SKM-1 (cell line): Measurements from ENCODE around the gene ACTR6.
"Not testable (repeated sequence)": the region's sequence is repeated elsewhere in the genome, so short reads cannot be mapped to it uniquely, and the experiment has no call there.

Experiments
- DNase-seq: peaks from one replicate; lab custom pipeline; 2025; ENCODE audit not compliant: unreplicated experiment; lab: John Stamatoyannopoulos, UW

Gene ACTR6

DNA sequence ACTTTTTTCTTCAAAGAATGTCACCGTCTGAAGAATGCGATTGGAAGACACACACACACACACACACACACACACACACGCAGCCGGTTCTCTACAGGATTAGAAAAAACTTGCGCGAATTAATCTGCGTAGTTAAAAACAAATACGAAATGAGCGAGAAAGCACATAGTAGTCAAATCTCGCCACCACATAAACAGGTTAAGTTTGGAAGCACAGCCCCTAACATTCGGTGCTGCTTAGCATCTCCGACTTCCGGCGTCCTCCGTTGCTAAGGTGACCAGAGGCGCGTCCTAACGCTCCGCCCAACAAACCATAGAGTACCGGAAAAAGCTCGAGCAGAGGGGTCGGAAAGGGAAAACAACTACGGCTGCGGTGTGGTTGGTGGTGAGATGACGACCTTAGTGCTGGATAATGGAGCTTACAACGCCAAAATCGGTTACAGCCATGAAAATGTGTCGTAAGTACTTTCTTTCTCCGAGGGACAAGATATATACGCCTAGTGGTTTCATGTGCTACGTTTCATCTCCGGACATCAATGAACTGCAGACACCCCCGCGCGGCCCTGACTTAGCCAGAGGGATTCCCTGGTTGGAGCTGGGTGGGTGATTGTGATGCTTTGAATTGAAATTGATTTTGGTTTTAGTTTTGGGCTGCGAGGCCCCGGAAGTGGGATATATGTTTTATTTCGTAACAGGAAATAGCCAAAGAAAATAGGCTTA, at the start of gene ACTR6:
Gene ACTR6, plus strand, starts transcription at position 353 of the 719 bp plus-strand sequence. Its CDS starts 37 bp downstream, at position 390.
- DNase-seq: peak; percentile 51

DNA sequence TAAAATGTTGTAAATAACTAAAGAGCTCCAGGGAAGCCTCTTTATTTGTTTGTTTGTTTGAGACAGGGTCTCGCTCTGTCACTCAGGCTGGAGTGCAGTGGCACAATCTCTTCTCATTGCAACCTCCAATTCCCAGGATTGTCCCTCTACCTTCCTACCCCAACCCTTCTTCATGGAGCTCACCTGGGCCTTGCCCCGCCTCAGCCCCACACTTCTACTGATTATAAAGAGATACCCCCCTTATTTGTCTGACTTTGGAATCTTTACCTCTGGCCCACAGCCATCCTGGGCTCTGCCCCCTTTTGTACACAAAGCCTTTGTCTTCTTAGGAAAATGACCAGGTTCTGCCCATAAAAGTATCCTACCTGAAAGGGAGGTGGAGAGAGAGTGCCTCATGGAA, 48.8 kb upstream of the ACTR6 start:
- no peak for DNase-seq

DNA sequence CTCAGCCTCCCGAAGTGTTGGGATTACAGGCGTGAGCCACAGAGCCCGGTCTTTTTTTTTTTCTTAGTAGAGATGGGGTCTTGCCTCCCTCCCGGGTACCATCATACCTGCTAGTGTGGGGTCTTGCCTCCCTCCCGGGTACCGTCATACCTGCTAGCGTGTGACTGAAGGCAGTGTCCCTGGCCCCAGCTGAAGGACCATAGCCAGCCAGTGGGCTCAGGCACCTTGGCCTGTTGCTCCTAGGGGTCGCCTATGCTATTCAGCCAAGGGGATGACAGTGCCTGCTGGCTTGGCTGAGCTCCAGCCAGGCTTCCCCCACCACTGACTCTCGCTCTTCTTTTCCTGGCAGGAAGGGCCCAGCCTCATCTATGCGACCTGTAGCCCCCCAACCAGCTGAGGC, 47.5 kb upstream of the ACTR6 start:
- DNase-seq: no peak

DNA sequence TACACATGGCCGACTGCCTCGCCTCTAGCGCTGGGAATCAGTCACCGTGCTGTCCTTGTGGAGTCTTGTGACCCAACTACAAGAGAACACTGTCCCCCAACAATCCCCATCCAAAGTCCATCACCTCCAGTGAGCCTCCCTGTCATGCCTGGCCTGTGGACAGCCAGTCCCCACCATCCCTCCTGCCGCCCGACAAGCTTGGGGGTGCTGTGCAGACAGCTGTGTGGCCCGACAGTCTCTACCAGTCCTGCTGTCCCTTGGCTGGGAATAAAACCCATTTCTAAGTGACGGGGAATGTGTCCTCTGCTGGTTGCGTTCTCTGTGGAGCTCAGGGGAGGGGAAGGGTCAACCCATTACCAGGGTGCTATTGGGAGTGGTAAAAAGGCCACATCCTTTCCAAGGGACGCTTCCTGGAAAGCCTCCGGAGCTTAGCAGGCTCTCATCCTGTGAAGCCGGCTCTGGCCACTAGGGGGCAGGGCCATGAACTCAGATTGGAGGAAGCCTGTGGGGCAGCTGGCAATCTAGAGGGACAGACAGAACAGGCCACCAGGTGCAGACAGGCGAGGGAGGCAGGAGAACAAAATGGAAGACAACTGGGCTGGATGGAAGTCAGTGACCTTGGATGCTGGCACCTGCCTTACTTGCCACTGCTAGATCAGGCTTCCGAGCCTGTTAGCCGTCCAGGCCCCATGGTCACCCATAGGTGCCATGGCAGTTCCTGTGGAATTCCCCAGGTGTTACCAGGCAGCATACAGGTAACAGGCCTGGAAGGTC, 46.0 kb upstream of the ACTR6 start:
- no peak for DNase-seq

DNA sequence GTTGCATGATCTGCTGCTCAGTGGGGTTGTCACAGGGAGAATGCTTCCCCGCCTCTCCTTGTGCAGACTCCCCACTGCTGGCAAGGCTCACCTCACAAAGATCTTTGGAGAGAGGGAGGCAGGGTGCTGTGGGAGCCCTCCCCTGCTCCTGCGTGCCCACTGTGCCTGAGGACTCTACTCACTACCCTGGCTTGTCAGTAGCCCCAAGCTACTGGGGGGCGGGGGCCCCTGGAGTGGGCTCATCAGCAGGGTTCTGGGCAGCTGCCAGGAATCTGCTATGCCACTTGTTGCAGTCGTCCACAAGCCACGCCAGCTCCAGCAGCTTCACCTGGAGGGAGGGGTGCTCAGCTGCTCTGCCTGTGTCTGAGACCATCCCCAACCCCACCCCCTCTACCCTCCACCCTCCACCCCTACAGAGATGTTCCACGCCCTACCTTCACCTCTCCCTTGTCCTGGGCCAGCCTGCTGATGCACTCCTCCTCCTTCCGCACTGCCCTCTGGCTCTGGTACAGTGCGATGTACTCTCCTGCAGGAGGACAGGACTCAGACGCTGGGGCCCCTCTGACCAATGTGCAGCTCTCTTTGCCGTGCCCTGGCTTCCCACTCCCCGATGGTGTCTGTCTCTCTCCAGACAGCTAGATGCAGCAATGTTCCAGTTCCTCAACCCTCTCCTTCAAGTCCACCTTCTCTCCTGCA, 43.7 kb upstream of the ACTR6 start:
- DNase-seq: no peak

DNA sequence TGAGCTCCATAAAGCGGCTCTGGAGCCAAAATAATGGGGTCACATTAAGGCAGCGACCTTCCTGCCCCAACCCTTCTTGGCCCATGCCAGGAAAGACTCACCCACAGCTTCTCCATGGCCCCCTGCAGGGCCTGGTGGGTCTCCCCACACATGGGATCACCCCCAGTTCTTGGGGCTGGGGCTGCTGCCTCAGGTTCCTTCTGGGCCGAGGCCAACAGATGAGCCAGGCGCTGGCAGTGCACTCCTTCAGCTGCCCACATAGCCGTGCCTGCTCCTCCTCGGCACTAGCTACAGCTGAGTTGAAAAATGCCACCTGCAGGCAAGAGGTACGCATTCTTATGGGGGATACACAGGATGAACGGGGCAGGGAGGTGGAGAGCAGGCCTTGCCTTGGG, 43.2 kb upstream of the ACTR6 start:
- DNase-seq: no peak

DNA sequence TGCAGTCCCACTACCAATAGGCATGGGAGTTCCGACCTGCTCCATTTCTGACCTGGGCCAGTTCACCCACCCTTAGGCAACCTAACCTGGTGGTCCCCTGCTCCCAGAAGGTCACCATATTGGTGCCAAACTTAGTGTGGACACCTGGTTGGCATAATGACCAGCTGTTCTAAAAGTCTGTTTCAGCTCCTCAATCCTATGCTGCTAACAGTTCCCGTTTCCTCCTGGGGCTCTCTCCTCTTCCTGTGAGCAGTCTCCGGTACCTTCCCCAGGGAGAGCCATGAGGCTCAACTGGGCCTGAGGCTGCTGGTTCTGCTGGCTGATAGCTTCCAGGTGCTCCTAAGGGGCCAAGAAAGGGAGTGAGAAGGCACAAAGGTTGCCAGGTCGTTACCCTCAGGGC, 42.1 kb upstream of the ACTR6 start:
- DNase-seq: no peak

DNA sequence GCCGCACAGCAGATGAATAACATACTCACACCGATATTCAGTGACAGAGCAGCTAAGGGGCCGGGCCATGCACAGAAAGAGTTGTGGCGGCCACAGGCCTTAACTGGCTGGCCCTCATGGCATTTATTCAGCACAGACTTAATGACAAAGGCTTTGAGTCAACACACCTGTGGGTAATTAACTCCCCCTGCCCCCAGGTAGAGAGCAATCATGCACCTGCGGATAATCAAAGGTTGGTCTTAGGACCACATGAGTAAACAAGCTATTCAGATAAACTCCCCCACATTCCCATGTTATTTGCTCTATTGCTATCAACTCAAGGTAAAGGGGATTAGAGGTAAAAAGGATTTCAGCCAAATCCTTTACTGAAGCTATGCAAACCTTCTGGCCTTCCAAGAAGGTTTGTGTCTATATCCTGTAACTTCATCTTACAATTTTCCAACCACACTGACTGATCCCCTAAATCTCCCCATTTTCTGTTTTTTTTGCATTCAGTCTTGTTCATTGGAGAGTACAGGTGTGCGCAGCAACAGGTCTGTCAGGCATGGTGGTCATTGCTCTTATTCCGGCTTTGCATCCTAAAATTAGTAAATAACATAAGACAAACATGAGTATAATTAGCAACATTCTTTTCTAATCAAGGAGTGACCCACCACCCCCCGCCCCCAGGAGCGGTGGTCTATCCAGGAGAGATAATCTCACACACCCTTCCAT, 41.1 kb upstream of the ACTR6 start:
- DNase-seq: no peak

DNA sequence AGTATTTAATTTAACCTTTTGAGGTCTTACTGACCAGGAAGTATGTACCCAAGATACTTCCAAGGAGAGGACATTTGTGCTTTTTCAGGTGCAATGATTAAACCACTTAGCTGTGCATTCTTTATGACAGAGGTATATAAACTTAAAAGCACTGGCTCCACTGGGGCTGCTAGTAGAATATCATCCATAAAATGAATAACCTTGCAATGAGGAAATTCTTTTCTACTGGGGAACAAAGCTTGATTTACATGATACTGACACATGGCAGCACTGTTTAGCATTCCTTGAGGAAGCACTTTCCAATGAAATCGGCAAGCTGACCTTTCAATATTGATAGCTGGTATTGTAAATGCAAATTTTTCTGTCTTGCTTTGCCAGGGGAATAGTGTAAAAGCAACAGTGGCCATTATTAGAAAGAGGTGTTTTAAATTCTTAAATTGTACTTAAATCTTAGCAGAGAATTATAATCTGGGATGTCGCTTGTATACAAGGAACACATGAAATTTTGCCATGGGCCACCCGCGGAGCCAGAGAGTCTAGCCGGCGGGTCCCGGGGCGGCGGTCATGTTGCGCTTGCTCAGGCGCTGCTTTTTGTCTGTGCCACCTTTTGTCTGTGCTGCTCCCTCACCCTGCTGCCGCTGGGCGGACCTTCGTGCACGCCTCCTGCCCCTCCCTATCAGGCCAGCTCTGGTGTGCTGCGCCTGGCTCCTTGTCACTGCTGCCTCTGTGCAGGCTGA, 37.0 kb upstream of the ACTR6 start:
- peak; percentile 2 for DNase-seq

DNA sequence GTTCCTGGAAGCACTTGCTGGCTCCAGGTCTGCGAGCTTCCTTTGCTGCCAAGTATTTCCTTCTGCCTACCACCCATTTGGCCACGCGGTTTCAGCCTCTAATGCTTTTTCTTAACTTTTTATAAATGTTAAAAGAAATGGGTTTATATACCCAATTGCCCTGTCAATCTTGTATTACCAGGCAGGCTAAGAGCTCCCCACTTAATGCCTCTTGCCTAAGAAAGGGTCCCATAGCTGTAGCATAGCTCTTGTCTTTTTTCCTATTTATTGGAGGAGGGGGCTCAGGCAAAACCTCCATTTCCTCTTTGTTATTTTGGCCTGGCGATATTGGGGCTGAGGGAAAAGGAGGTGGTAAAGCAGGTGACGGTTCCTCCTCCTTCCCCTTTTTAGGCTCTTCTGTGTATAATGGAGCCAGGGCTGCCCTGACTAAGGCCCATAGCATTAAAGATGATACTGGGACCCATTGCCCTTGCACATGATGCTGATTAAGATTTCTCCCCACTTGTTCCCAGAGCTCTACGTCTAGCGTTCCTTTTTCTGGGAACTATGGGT, 36.4 kb upstream of the ACTR6 start:
- DNase-seq: no peak

DNA sequence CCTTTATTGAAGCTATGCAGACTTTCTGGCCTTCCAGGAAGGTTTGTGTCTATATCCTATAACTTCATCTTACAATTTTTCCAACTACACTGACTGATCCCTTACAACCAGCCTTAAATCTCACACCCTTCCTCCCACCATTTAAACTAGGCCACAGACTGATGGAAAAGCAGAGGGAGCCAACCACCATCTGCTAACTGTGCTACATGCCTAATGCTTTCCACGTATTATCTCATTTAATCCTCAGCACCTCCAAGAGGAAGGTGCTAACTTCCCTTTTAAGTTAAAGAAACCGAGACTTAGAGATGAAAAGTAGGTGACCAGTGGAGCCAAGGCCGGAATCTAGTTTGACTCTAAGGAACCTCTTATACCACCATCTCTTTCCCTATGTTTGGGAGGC, 35.3 kb upstream of the ACTR6 start:
- no peak for DNase-seq

DNA sequence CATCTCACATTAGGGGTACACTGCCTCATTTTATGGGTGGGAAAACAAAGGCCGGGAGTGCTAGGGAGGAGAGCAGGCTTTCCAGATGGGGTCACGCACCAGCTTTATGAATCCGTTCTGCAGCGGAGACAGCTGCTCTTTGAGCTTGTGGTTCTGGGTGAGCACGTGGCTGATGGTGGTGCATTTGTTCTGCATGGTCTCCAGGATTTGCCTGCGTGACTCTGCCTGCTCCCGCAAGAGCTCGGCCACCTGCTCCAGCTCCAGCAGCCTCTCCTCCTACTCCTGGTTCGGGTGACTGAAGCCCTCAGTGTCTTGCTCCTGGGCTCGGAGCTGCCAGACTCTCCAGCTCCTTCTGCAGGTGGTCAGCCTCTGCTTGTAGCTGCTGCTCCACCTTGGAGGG, 34.4 kb upstream of the ACTR6 start:
- no peak for DNase-seq

DNA sequence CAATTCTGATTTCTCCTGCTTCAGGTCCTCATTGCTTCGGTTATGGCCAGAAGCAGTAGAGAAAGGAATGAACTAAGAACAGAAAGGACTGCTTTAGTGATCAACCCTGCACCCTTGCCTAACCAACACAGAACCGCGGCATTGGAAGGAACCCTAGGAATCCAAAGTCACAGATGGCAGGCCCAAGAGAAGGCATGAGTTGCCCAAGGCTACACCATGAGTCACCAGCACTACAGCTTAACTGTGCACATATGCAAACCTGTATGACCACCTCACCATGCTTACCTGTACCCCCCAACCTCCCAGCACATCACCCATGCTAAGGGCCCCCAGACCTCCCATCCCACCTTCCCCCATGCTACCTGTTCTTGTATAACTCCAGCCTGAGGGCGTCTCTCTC, 32.1 kb upstream of the ACTR6 start:
- DNase-seq: no peak

DNA sequence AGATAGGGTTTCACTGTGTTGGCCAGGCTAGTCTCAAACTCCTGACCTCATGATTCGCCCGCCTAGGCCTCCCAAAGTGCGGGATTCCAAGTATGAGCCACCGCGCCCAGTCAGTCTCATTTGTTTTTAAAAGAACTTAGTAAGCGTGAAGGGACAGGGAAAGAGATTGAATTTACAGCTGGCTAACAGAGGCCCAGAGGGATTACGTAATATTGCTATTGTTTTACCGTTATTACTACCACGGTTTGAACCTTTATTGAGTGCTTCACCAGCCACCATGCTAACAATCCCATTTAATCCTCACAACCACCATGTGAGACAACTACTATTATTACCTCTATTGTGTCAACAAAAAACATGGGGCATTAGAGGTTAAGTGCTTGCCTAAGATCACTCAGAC, 31.3 kb upstream of the ACTR6 start:
- no peak for DNase-seq

DNA sequence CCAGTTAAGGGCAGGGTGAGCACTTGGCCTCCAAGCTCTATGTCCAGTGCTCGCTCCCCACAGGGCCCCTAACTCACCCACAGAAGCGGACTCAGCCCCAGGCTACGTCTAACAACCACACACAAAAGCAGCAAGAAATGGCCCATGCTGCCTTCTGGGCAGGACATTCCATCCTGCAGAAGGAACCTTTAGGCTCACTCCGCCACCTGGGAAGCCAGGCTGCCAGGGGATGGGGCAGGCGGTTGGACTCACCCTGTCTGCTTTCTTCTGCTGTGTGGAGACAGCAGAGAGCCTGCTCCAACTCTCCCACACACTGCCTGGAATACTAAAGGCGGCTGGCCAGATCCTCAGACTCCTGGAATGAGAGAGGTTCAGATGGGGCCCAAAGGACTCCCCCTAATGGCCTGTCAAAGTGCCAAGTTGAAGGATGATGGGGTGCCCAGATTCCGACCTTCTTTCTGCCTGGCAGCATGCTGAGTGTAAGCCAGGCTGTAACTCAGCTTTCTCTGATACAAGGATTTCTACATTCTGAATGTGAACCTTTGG, 30.2 kb upstream of the ACTR6 start:
- no peak for DNase-seq

DNA sequence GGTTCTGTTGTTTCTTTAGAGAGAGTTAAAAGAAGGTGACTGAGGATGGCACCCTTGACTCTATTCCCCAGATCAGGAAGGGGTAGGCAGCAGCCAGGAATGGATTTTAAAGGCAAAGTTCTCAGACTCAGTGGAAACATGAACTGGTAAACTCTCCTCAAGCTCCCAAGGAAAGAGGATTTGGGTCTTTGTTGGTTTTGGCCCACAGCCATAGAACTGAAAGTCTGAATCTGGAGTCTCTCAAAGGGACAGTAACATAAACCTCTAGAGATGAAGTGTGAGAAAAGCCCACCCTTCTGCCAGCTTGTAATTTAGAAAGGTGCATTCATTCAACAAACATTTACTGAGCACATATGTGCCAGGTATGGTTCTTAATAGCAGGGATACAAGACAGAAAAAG, 29.4 kb upstream of the ACTR6 start:
- no peak for DNase-seq

DNA sequence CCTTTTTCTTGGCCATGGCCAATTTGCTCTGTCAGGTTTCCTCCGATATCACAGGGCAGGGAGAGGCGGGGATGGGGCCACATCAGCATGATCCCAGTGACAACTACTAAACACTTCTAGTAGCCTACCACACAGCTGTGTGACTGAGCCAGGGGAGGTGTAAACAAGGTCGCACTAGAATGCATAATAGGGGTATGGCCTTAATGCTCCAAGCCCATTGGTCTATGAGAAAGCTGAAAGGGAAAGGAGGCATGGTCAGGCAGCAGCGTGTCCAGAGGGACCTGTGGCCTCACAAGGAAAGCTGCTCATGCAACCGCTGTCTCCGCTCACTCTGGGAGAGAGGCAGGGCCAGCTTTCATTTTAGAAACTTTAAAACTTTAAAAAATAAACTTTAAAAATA, 27.5 kb upstream of the ACTR6 start:
- no peak for DNase-seq

DNA sequence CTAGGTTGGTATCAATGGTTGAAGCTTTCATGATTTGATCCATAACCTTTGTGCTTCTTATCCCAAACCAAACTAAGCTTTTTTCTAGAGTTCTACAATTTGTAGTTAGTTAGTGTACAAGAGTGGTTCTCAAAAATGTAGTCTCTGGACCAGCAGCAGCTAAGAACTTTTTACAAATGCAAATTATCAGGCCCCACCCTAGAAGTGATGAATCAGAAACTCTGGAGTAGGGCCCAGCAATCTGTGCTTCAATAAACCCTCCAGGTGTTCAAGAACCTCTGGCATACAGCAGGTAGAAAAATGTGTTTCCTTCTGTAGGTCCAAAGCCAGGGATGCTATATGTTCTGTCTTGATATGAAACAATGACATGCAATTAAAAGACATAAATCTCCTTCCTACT, 26.1 kb upstream of the ACTR6 start:
- DNase-seq: no peak

DNA sequence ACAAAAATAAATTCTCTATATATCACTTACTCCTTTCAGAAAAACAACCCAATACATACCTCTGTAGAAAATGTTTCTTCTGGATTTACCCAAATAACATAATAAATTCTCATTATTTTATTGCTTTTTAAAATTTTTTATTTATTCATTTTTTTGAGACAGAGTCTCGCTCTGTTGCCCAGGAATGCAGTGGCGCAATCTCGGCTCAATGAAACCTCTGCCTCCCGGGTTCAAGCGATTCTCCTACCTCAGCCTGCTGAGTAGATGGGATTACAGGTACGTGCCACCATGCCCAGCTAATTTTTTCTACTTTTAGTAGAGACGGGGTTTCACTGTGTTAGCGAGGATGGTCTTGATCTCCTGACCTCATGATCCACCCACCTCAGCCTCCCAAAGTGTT, 24.1 kb upstream of the ACTR6 start:
- not testable (repeated sequence) for DNase-seq

DNA sequence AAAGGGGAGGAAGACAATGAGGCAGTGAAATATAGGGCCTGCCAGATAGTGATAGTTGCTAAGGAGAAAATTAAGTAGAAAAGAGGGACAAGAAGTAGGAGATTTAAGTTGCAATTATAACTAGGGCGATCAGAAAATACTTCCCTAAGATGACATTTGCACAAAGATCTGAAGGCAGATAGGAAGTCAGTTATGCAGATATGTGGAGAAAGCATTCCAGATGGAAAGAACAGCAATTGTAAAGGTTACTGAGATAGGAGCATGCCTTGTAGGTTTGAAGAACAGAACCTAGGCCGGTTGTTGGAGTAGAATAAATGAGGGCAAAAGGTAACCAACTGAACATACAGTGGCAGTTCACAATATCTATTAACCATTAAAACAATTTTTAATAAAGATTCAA, 21.4 kb upstream of the ACTR6 start:
- DNase-seq: no peak
